Ramos (cell line): Measurements from ENCODE around the gene DPH6.
"Not testable (repeated sequence)": the region's sequence is repeated elsewhere in the genome, so short reads cannot be mapped to it uniquely, and the experiment has no call there.

ENCODE experiments used
- in situ Hi-C: fragments of 300-500 bp; cut with MboI; formaldehyde crosslinking; loops from one replicate; pipeline ENCODE4 v1.14.3; 2022; ENCODE audit warnings: low sequenced_read_pairs; ENCODE audit not compliant: unreplicated experiment

Gene DPH6, protein sequence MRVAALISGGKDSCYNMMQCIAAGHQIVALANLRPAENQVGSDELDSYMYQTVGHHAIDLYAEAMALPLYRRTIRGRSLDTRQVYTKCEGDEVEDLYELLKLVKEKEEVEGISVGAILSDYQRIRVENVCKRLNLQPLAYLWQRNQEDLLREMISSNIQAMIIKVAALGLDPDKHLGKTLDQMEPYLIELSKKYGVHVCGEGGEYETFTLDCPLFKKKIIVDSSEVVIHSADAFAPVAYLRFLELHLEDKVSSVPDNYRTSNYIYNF

GRCh38 chr15:35545824-35546510 is at the start of gene DPH6:
Gene DPH6, minus strand, starts transcription at chr15:35546165. Its CDS starts 24 bp downstream, at chr15:35546141.
- in situ Hi-C loops, result loop anchor here (25.0 kb wide), 1 partner anchor 1566 kb away; the partner anchor contains the start of gene MEIS2

- in situ Hi-C loops, result no loop called here
These were observed 49.7 kb upstream of the DPH6 start for GRCh38 chr15:35595656-35596055.

DNA sequence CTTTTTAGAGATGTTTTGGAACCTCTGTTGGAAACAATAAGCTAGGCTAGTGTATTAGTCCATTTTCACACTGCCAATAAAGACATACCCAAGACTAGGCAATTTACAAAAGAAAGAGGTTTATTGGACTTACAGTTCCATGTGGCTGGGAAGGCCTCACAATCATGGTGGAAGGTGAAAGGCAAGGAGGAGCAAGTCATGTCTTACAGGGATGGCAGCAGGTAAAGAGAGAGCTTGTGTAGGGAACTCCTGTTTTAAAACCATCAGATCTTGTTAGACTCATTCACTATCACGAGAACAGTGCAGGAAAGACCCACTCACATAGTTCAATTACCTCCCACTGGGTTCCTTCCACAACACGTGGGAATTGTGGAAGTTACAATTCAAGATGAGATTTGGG is 46.0 kb upstream of the DPH6 start:
- in situ Hi-C loops, result not testable (repeated sequence)

- in situ Hi-C loops, result no loop called here
These were observed 38.0 kb upstream of the DPH6 start for GRCh38 chr15:35583863-35584528.

DNA sequence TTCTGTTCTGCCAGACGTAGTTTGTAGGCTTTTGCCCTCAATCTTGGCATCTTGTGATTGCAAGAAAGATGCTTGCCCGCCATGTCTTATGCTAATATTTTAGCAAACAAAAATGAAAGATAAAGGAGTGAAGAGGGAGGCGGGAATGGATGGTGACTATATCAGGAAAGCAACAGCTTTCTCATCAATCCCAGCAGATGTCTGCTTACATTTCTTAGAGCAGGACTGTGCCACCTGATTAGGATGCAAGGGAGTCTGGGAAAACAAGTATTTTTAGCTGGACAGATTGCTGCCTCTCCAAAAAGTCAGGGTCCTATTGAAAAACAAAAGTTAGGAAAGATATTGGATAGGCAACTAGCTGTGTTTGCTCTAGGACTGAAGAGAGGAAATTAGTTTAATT is 34.6 kb upstream of the DPH6 start:
- in situ Hi-C loops, result no loop called here

GRCh38 chr15:35567392-35567791 is 21.4 kb upstream of the DPH6 start:
- in situ Hi-C loops, result no loop called here

DNA sequence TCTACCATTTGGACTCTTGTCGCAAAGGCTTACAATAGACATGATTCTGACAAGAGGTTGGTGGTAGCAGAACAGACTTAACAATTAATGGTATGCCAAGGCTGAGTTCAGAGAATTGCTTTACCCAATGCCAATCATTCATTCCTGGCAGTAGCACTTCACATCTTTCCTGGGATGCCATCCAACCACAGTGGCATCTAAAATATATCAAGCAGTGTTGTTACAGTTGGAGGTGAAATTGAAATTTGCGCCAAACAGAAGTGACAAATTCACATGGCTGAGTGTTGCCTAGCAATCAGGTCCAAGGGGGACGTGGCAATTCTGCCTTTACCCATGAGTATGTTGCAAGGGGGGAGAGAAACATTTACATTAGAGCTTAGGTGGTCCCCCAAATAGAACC is 21.0 kb upstream of the DPH6 start:
- in situ Hi-C loops, result no loop called here

DNA sequence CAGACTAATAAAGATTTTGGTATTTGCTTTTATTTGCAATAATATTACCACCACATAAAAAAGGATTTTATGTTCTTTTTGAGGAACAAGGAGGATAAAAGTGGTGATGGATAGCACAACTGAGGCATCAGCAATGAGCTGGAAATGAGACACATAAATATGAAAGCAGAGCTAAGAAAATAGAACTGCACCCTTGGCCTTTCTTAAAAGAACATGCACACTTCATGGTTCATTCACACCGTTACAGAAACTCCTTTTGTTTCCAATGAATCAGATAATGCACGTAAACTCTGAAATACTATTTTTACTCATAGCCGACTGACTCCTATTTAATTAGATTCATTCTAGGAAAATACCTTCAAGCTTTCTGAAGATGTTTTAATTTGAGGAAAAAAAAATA is 19.9 kb upstream of the DPH6 start:
- in situ Hi-C loops, result no loop called here

- in situ Hi-C loops, result no loop called here
These were observed 16.7 kb upstream of the DPH6 start for GRCh38 chr15:35562641-35563040.

DNA sequence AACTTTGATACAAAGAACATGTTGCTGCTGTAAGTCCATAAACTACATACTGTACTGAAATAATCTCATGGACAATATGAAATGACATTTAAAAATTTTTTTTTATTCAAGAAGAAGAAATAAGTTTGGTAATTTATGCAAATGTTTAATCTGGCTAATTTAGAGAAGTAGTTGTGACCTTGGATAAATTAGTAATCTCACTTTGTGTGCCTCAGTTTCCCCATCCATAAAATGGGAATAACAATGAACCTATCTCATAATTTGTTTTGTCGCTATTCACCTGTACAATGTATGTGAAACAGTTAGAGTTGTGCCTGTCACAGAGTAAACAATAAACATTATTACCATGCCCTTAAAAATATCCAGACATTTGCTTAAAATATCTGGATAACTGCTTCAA is 15.3 kb upstream of the DPH6 start:
- in situ Hi-C loops, result no loop called here

DNA sequence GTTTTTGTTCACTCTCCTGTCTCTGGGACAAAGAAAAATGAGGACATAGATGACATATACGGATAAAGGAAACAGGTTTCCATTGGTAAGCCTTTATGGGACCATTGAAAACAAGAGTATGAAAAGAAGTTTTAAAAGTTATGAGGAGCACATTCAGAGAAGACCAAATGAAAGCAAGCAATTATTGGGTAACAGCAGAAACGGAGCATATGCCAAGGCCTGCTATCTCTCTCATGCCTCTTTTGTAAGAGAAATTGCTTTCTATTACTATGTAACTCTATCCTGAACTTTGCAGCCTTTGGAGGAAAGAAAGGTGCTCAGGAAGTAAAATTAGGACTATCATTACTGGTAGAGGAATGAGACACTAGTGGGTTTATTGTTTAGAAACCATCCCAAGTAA is 14.9 kb upstream of the DPH6 start:
- in situ Hi-C loops, result no loop called here

DNA sequence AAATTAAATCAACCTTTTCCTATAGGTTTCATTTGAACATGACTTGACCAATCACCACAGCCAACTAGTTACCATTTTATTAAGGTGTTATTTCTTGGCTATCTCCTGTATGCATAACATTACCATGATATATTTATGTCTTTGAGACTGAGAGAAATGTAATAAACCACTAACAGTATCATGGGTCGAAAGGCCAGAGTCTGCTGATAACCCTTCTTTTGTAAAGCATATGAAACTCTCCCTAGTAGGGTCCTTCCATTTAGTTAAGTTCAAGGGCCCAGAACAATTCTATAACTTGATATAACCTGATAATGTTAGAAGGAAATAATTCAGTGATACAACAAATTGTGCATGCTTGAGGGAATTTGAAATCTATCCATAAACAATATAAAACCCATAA is 14.3 kb upstream of the DPH6 start:
- in situ Hi-C loops, result no loop called here

DNA sequence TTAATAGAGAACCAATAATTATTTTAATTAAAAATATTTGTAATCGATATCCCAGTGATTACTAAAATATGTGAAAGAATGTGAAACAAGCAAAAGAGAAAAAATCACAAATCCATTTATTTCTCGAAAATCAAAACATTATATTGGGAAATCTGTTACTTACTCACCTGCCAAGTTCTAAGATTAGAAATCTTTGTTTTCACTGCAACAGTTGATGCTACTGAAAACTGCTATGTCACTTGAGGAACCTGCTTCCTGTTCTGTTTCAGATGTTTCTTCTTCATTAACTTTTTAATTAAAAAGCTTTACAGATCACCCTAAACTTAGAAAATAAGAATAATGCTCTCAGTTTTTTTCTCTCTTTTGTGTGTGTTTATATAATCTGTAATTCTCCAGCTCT is 13.7 kb upstream of the DPH6 start:
- in situ Hi-C loops, result no loop called here

- in situ Hi-C loops, result no loop called here
These were observed 11.6 kb upstream of the DPH6 start for GRCh38 chr15:35557544-35557943.

DNA sequence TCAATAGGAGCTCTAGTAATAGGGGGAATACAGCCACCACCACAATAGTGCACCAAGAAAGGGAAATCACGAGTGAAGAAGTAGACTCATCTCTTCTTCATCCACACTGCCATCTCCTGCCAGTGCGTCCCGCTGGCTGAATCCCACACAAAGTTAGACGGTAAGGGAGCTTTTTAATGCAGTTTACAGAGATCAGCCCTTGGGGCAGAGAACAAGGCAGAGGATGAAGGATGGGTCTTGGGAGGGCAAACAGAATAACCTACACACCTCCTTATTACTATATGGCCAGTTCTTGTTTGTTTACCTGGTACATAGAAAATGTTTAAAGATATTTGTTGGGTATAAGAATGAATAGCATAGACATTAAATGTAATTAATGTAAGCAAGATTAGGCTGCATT is 11.0 kb upstream of the DPH6 start:
- in situ Hi-C loops, result no loop called here

GRCh38 chr15:35555244-35555643 is 9.3 kb upstream of the DPH6 start:
- in situ Hi-C loops, result no loop called here

- in situ Hi-C loops, result no loop called here
These were observed 5.0 kb upstream of the DPH6 start for GRCh38 chr15:35550957-35551356.

GRCh38 chr15:35549567-35549966 is 3.6 kb upstream of the DPH6 start:
- in situ Hi-C loops, result loop anchor here (25.0 kb wide), 1 partner anchor 1563 kb away; the partner anchor contains the start of gene MEIS2

DNA sequence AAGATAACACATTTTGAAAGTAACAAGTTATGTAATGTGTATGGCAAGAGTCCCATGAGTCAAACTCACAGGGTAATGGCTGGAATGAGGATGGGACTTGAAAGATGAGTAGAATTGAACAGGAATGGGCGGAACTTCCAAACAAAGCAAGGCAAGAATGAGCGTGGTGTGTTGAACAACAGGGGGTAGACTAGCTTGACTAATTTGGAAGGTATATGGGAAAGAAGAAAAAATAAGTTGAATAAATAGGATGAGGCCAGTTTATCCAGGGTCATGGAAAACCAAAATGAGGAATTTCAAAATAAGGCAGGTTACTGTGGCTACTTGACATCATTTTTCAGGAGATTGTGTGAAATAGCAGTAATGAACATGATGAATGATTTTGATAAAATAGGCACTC is 2.5 kb upstream of the DPH6 start:
- in situ Hi-C loops, result loop anchor here (25.0 kb wide), 1 partner anchor 1564 kb away; the partner anchor contains the start of gene MEIS2

DNA sequence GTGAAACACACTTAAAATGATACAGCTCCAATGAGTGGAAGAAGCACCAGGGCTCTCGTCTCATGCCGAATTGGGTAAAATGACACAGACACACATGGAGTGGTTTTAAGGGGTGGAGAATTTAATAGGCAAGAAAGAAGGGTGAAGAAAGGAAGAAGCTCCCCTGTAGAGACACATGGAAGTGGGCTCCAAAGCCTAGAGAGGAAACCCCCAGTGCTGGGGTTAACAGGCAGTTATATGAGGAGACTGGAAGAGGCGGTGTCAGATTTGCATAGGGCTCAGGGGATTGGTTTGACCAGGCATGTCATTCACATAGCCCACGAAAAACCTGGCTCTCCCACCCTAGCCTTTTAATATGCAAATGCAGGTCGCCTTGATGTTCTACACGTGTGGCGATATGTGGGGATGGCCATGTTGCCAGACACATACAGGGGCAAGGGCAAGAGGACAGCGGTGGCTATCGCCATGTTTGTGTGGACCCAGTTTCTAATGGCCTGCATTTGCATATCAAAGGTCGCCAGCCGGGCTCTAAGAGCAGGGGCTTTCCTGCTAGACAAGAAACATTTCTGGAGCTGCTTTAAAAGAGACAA is 1.9 kb upstream of the DPH6 start:
- in situ Hi-C loops, result loop anchor here (25.0 kb wide), 1 partner anchor 1564 kb away; the partner anchor contains the start of gene MEIS2
